ENCODE results near the gene BCL11B. TPM values are rescaled to one million over a fixed set of nuclear protein-coding genes. Genes with fewer than 3 reads are reported as not detected.

BCL11B gene
- total and polyA plus RNA-seq, 9 of the 15 experiments (the other 6 are each of a cell fraction or from before 2014, with no cell fraction given): 0.09 TPM; not detected in 8

GRCh38 chr14:99247772-99248171 lies 24.2 kb downstream of the BCL11B start:
- Histone ChIP-seq H3K79me2 (ENCODE audit: control insufficient read depth, insufficient read depth, low read length) (no peaks in the 10 kb centered on the region), H3K9ac (ENCODE audit: insufficient read depth in 1 of 2, low read depth in 2 of 2, low read length in 2 of 2) (no peak overlapping the region), H3K4me3 (no peak overlapping the region), H3K27ac (ENCODE audit: extremely low read depth, low read depth, low read length) (no peak overlapping the region), H3K27me3 (ENCODE audit: control insufficient read depth in 2 of 2, insufficient read depth in 2 of 2, low read length in 2 of 2) (peaks cover 7 to 30% of the 10 kb centered on the region in 2 experiments; a peak in 3 of 5 replicates), H3K9me1 (ENCODE audit: control insufficient read depth, insufficient read depth, low read length) (no peaks in the 10 kb centered on the region), H2AFZ (ENCODE audit: low read depth, low read length) (no peak overlapping the region), H3K4me1 (replicated peaks in 1 of 2; ENCODE audit: control insufficient read depth in 2 of 2, insufficient read depth in 2 of 2, low read length in 2 of 2) (no peaks in the 10 kb centered on the region; a peak in 1 of 5 replicates), H3K36me3 (ENCODE audit: control insufficient read depth, insufficient read depth, low read length) (no peaks in the 10 kb centered on the region), H4K20me1 (replicated peaks; ENCODE audit: control insufficient read depth, insufficient read depth, low read length) (no peaks in the 10 kb centered on the region), H3K9me3 (replicated peaks; ENCODE audit: control insufficient read depth, insufficient read depth, low read depth, low read length) (no peaks in the 10 kb centered on the region), H3K4me2 (ENCODE audit: insufficient read depth, low read length) (no peak overlapping the region)
- POLR2A ChIA-PET: interaction anchor here (0.6 to 0.8 kb wide), 2 partner anchors 13 to 29 kb away, joined by 3 read pairs; no protein-coding TSS in a partner anchor
- CTCF ChIA-PET (ENCODE audit: low intra/inter-chr PET ratio): no interaction called here
- 0% methylated on average over 5 of the region's 6 CpGs for WGBS (ENCODE audit: insufficient coverage, low coverage, missing lambda C conversion rate)
- TF ChIP-seq STAG1 (CRISPR knock-in tag; IDR thresholded peaks at IDR 0.05; ENCODE audit: borderline replicate concordance): no peak
- TF ChIP-seq ILK (tag; IDR thresholded peaks at IDR 0.05; ENCODE audit: borderline replicate concordance, low read depth): no peak
- TF ChIP-seq, protein P1, sequence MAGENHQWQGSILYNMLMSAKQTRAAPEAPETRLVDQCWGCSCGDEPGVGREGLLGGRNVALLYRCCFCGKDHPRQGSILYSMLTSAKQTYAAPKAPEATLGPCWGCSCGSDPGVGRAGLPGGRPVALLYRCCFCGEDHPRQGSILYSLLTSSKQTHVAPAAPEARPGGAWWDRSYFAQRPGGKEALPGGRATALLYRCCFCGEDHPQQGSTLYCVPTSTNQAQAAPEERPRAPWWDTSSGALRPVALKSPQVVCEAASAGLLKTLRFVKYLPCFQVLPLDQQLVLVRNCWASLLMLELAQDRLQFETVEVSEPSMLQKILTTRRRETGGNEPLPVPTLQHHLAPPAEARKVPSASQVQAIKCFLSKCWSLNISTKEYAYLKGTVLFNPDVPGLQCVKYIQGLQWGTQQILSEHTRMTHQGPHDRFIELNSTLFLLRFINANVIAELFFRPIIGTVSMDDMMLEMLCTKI (IDR thresholded peaks at IDR 0.05; ENCODE audit: partially characterized antibody): no peak
- TF ChIP-seq PTRF (tag; IDR thresholded peaks at IDR 0.05): no peak
- TF ChIP-seq ETS2 (tag; IDR thresholded peaks at IDR 0.05; ENCODE audit: borderline replicate concordance, poor library complexity, severe bottlenecking): no peak
- no peak for TF ChIP-seq ZNF239 (CRISPR knock-in tag; IDR thresholded peaks at IDR 0.05)
- no peak for TF ChIP-seq RBM14 (IDR thresholded peaks at IDR 0.05; ENCODE audit: borderline replicate concordance, insufficient read depth, low read depth, low read length)
- TF ChIP-seq ZNF274 (IDR thresholded peaks at IDR 0.05; ENCODE audit: borderline replicate concordance, low read depth, low read length): no peak
- TF ChIP-seq, protein P2, sequence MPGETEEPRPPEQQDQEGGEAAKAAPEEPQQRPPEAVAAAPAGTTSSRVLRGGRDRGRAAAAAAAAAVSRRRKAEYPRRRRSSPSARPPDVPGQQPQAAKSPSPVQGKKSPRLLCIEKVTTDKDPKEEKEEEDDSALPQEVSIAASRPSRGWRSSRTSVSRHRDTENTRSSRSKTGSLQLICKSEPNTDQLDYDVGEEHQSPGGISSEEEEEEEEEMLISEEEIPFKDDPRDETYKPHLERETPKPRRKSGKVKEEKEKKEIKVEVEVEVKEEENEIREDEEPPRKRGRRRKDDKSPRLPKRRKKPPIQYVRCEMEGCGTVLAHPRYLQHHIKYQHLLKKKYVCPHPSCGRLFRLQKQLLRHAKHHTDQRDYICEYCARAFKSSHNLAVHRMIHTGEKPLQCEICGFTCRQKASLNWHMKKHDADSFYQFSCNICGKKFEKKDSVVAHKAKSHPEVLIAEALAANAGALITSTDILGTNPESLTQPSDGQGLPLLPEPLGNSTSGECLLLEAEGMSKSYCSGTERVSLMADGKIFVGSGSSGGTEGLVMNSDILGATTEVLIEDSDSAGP (CRISPR knock-in tag; IDR thresholded peaks at IDR 0.05): no peak
- DNase-seq (ENCODE audit: extremely low read depth in 1 of 4, low spot score in 3 of 4): no peak
- intact Hi-C loops (cut with micrococcal nuclease) (no loop called here), in situ Hi-C loops (cut with MboI) (no loop called here)
- ATAC-seq: no peak
- FAIRE-seq: no peak
- BruUV-seq (replicated peaks): no TSS peak
